ENCODE results near the gene TPI1. TPM values are rescaled to one million over a fixed set of nuclear protein-coding genes. Genes with fewer than 3 reads are reported as not detected.

Gene TPI1
- total RNA-seq (100 to 1,000 TPM; 140 to 144 TPM), total RNA-seq (201 to 351 reads per million in 2 donors)

- ATAC-seq (peak; percentile 77), DNase-seq (peak; percentile 44 to 77 (median 77))
- peak within 1 kb of the TSS; percentile 94 for H3K4me3 Mint-ChIP-seq
- H3K9me3 ChIP-seq (ENCODE audit: control insufficient read depth, low read length, poor library complexity, severe bottlenecking), result no peaks in the 10 kb centered on the region
- peak within 1 kb of the TSS; percentile 93 for H3K27ac Mint-ChIP-seq
- H3K27me3 Mint-ChIP-seq, result no peaks in the 10 kb centered on the region
- peaks cover 48% of the 10 kb centered on the region for H3K4me1 Mint-ChIP-seq
- peaks cover 2% of the 10 kb centered on the region for H3K36me3 Mint-ChIP-seq (ENCODE audit: low read depth)
Measured at GRCh38 chr12:6867413-6868210, at the start of gene TPI1. TSS of gene TPI1 (plus strand) at chr12:6867531. CDS start at chr12:6867567, 36 bp downstream.

- ATAC-seq (no peak), DNase-seq (no peak)
- Mint-ChIP-seq H3K27ac (peak overlapping the region; percentile 16), H3K27me3 (no peaks in the 10 kb centered on the region), H3K4me3 (peak overlapping the region; percentile 8), H3K36me3 (ENCODE audit: low read depth) (peaks cover 14% of the 10 kb centered on the region), H3K4me1 (peaks cover 21% of the 10 kb centered on the region)
- no peaks in the 10 kb centered on the region for H3K9me3 ChIP-seq (ENCODE audit: control insufficient read depth, low read length, poor library complexity, severe bottlenecking)
Measured at GRCh38 chr12:6817662-6818157, 49.6 kb upstream of the TPI1 start.

GRCh38 chr12:6818222-6818621 is 49.1 kb upstream of the TPI1 start:
- Mint-ChIP-seq H3K4me1 (peaks cover 21% of the 10 kb centered on the region), H3K36me3 (ENCODE audit: low read depth) (peaks cover 14% of the 10 kb centered on the region), H3K27ac (peak overlapping the region; percentile 16), H3K27me3 (no peaks in the 10 kb centered on the region), H3K4me3 (no peak overlapping the region)
- ATAC-seq (no peak), DNase-seq (no peak)
- H3K9me3 ChIP-seq (ENCODE audit: control insufficient read depth, low read length, poor library complexity, severe bottlenecking), result no peaks in the 10 kb centered on the region

- Mint-ChIP-seq H3K4me1 (peaks cover 21% of the 10 kb centered on the region), H3K4me3 (peak overlapping the region; percentile 9), H3K36me3 (ENCODE audit: low read depth) (peaks cover 14% of the 10 kb centered on the region), H3K27me3 (no peaks in the 10 kb centered on the region), H3K27ac (no peak overlapping the region)
- DNase-seq (no peak), ATAC-seq (no peak)
- no peaks in the 10 kb centered on the region for H3K9me3 ChIP-seq (ENCODE audit: control insufficient read depth, low read length, poor library complexity, severe bottlenecking)
Measured at GRCh38 chr12:6818645-6819044, 48.7 kb upstream of the TPI1 start.

GRCh38 chr12:6819106-6820030 is 48.0 kb upstream of the TPI1 start:
- H3K9me3 ChIP-seq (ENCODE audit: control insufficient read depth, low read length, poor library complexity, severe bottlenecking), result no peaks in the 10 kb centered on the region
- Mint-ChIP-seq H3K4me1 (peaks cover 20% of the 10 kb centered on the region), H3K27ac (no peak overlapping the region), H3K27me3 (no peaks in the 10 kb centered on the region), H3K4me3 (peak overlapping the region; percentile 9), H3K36me3 (ENCODE audit: low read depth) (peaks cover 10% of the 10 kb centered on the region)
- no peak for ATAC-seq
- no peak for DNase-seq

GRCh38 chr12:6820166-6820565 is 47.2 kb upstream of the TPI1 start:
- no peaks in the 10 kb centered on the region for H3K9me3 ChIP-seq (ENCODE audit: control insufficient read depth, low read length, poor library complexity, severe bottlenecking)
- DNase-seq (no peak), ATAC-seq (no peak)
- Mint-ChIP-seq H3K36me3 (ENCODE audit: low read depth) (peaks cover 14% of the 10 kb centered on the region), H3K4me1 (peaks cover 22% of the 10 kb centered on the region), H3K4me3 (peak overlapping the region; percentile 21), H3K27me3 (peaks cover 8% of the 10 kb centered on the region), H3K27ac (no peak overlapping the region)

- ATAC-seq (no peak), DNase-seq (no peak)
- H3K36me3 Mint-ChIP-seq (ENCODE audit: low read depth), result peaks cover 14% of the 10 kb centered on the region
- H3K9me3 ChIP-seq (ENCODE audit: control insufficient read depth, low read length, poor library complexity, severe bottlenecking), result no peaks in the 10 kb centered on the region
- peak within 1 kb of the TSS; percentile 83 for H3K4me3 Mint-ChIP-seq
- H3K27ac Mint-ChIP-seq, result no peak within 1 kb of the TSS
- H3K4me1 Mint-ChIP-seq, result peaks cover 24% of the 10 kb centered on the region
- H3K27me3 Mint-ChIP-seq, result peaks cover 23% of the 10 kb centered on the region
Measured at GRCh38 chr12:6821591-6822425, 45.5 kb upstream of the TPI1 start, which contains the start of gene GPR162. TSS of gene GPR162 (plus strand) at chr12:6821821. CDS start at chr12:6823899, 2,078 bp downstream.

GRCh38 chr12:6822426-6823135 is 44.8 kb upstream of the TPI1 start:
- H3K4me1 Mint-ChIP-seq, result peaks cover 29% of the 10 kb centered on the region
- no peak overlapping the region for H3K27ac Mint-ChIP-seq
- no peak for DNase-seq
- H3K9me3 ChIP-seq (ENCODE audit: control insufficient read depth, low read length, poor library complexity, severe bottlenecking), result no peaks in the 10 kb centered on the region
- peaks cover 16% of the 10 kb centered on the region for H3K36me3 Mint-ChIP-seq (ENCODE audit: low read depth)
- H3K4me3 Mint-ChIP-seq, result peak overlapping the region; percentile 83
- ATAC-seq, result no peak
- peaks cover 31% of the 10 kb centered on the region for H3K27me3 Mint-ChIP-seq

GRCh38 chr12:6823182-6824084 is 43.9 kb upstream of the TPI1 start:
- no peaks in the 10 kb centered on the region for H3K9me3 ChIP-seq (ENCODE audit: control insufficient read depth, low read length, poor library complexity, severe bottlenecking)
- Mint-ChIP-seq H3K27me3 (peaks cover 31% of the 10 kb centered on the region), H3K27ac (no peak overlapping the region), H3K4me3 (no peak overlapping the region), H3K36me3 (ENCODE audit: low read depth) (peaks cover 11% of the 10 kb centered on the region), H3K4me1 (peaks cover 32% of the 10 kb centered on the region)
- ATAC-seq (no peak), DNase-seq (no peak)

- peaks cover 36% of the 10 kb centered on the region for H3K4me1 Mint-ChIP-seq
- DNase-seq (no peak), ATAC-seq (no peak)
- H3K9me3 ChIP-seq (ENCODE audit: control insufficient read depth, low read length, poor library complexity, severe bottlenecking), result no peaks in the 10 kb centered on the region
- H3K36me3 Mint-ChIP-seq (ENCODE audit: low read depth), result peaks cover 10% of the 10 kb centered on the region
- no peak overlapping the region for H3K27ac Mint-ChIP-seq
- peaks cover 35% of the 10 kb centered on the region for H3K27me3 Mint-ChIP-seq
- H3K4me3 Mint-ChIP-seq, result no peak overlapping the region
Measured at GRCh38 chr12:6824085-6824775, 43.1 kb upstream of the TPI1 start.

- Mint-ChIP-seq H3K27me3 (peaks cover 38% of the 10 kb centered on the region), H3K27ac (no peak overlapping the region), H3K4me1 (peaks cover 36% of the 10 kb centered on the region), H3K36me3 (ENCODE audit: low read depth) (peaks cover 7% of the 10 kb centered on the region), H3K4me3 (no peak overlapping the region)
- H3K9me3 ChIP-seq (ENCODE audit: control insufficient read depth, low read length, poor library complexity, severe bottlenecking), result no peaks in the 10 kb centered on the region
- DNase-seq (no peak), ATAC-seq (no peak)
Measured at GRCh38 chr12:6824901-6825381, 42.4 kb upstream of the TPI1 start.
